ENCODE data around the gene MEIOB. TPM values are rescaled to one million over a fixed set of nuclear protein-coding genes. Genes with fewer than 3 reads are reported as not detected.
"Not testable (repeated sequence)": the region's sequence is repeated elsewhere in the genome, so short reads cannot be mapped to it uniquely, and the experiment has no call there.

The MEIOB gene
- total RNA-seq = 0.10 and 0.88 TPM in 2 replicates

GRCh38 chr16:1871974-1872635, at the start of gene MEIOB:
Gene MEIOB, minus strand, starts transcription at chr16:1872164. Its CDS starts 3,989 bp downstream, at chr16:1868175.
- DNase-seq (ENCODE audit: extremely low read depth, low read depth, low spot score) = no peak

DNA sequence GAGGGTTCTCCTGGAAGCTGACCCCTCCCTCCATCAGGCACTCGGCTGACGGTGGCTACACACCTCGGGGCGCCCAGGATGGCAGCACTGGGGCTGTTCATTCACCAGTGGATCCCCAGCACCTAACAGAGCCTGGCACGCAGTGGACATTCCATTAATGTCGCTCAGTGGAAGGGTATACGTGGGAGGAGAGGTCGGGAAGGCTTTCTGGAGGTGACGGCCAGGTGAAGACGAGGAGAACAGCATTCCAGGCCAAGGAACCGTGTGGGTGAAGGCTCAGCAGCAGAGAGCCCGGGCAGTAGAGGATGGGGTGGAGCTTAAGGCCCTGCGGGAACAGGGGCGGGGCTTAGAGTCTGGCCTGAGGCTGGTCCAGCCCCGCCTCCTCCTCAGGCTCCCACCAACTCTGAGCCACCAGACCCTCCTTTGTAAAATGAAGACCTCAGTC, 48.8 kb upstream of the MEIOB start:
- DNase-seq (ENCODE audit: extremely low read depth, low read depth, low spot score) = no peak

GRCh38 chr16:1920122-1920521, 48.2 kb upstream of the MEIOB start:
- not testable (repeated sequence) for DNase-seq (ENCODE audit: extremely low read depth, low read depth, low spot score)

GRCh38 chr16:1919327-1919998, 47.5 kb upstream of the MEIOB start:
- no peak for DNase-seq (ENCODE audit: extremely low read depth, low read depth, low spot score)

DNA sequence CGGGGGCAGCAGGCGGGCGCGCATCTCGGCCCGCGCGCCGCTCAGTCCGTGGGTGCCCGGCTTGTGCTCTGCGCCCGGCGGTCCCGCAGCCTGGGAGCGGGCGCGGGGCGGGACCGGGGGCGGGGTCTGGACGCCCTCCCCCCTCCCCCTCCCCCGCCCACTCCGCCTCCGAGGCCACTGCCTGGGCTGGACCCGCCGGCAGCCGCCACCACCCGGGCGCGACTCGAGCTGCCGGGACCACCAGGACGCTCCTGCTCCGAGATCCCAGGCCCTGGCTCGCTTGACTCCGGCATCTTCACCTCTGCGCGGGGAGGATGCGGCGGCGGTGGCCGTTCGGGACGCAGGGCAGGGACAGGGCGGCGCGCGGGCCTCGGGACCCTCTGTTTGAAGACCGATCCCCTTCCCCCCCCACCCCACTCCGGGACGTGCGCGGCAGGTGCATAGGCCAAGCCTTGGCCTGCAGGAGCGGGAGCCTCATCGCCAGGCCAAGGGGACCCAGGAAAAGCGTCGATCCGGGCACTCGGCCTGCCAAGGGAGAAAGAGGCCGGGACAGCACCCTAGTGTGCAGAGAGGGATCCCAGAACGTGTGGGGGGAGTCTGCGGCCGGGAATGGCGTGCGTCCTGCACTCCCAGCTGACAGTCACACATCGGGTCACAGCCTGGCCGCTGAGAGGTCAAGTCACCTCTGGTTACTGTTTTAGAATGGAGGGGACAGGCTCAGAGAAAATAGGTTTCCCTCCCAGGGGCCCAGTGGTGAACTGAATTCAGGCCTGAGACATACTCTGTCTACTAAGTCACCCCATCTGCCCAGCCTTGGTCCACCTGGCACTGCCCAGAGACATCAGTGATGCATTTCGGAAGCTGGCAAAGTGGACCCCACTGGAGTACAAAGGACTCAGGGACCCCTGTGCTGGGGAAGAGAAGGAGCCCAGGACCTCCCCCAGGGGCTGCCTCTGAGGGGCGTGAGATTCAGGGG, 46.7 kb upstream of the MEIOB start, which contains the start of gene HS3ST6:
Gene HS3ST6 (minus strand): TSS at position 65 of the 976 bp plus-strand sequence. CDS start 92 bp downstream, outside the sequence.
- DNase-seq (ENCODE audit: extremely low read depth, low read depth, low spot score) = no peak

- DNase-seq (ENCODE audit: extremely low read depth, low read depth, low spot score) = no peak
These were observed 45.8 kb upstream of the MEIOB start for GRCh38 chr16:1917665-1918350.

DNA sequence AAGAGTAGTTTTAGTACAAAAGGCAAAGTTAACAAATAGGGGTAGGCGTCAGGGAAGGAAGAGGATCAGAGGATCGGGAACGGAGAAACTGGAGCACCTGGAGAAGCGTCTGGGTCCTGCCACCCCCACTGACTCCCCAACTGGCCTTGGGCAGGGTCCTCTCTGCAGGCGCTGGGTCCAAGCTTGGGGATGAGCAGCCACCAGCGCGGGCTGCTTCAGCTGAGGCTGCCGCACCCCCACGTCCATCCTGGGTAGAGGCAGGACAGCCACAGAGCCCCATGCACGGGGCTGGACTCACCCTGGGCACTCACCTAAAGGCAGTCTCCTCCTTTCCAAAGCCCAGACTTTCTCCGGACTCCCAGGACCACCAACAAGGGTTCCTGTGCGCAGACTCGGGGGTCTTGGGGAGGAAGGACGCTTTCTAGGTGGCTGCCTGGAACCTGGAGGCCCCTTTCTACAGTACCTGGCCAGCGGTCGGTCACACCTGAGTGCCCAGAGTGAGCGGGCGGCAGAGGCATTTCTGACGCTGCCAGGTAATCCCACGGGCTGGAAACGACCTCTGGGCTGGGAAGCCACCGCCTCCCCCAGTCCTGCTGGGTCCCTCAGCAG, 45.2 kb upstream of the MEIOB start:
- no peak for DNase-seq (ENCODE audit: extremely low read depth, low read depth, low spot score)

DNA sequence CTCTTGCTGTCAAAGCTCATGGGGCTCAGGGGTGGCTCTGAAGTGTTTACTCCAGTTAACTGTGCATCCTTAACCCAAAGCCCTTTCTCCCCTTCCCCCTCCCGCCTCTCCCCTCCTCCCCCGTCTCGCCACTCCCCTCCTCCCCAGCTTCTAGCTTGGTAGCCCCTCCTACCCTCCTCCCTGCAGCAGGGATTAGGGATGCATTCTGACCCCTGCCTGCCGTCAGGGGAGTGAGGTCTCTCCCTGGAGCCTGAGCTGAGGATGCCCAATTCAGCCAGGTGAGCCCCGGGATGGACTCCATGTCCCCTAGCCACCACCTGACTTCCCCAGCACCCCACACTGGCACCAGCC, 44.7 kb upstream of the MEIOB start:
- DNase-seq (ENCODE audit: extremely low read depth, low read depth, low spot score) = no peak

DNA sequence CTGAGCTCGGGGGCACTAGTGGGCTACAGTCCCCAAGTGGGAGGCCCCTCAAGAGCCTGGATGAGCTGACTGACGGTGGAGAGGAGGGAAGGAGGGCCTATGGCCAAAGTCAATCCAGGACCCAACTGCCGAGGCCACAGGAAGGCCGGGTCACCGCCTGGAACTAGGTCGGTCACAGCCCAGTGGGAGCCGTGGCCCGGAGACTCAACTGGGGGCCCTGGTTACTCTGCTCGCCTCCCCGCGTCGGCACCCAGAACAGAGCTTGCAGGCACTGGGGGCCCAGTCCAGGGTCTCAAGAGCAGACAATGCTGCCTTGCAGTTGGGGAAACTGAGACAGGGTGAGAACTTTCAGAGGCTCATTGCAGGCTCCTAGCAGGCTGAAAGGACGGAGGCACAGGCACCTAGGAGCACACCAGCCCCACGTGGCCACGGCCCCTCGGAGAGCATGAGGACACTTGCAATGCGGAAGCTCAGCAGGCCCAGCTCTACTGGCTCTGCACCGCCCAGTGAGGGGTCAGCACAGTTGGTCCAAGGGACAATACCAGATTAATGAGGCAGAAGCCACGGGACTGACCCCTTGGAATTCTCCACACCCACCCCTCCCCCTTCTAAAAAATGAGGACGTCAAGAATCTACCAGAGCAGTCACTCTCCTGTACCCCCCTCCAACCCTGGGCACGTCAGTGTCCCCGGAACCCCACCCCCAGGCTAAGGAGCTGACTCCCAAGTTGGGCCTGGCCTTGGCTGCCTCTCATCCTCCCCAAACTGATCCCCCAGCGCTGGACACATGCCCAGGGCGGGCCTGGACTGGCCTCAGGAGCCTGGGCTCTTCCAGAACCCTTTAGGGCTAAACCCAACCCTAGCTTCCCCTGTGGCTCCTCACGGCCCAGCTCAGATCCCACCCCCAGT, 44.0 kb upstream of the MEIOB start:
- DNase-seq (ENCODE audit: extremely low read depth, low read depth, low spot score) = no peak

- no peak for DNase-seq (ENCODE audit: extremely low read depth, low read depth, low spot score)
These were observed 43.0 kb upstream of the MEIOB start for GRCh38 chr16:1914988-1915387.

GRCh38 chr16:1914084-1914608, 42.2 kb upstream of the MEIOB start:
- DNase-seq (ENCODE audit: extremely low read depth, low read depth, low spot score) = no peak

DNA sequence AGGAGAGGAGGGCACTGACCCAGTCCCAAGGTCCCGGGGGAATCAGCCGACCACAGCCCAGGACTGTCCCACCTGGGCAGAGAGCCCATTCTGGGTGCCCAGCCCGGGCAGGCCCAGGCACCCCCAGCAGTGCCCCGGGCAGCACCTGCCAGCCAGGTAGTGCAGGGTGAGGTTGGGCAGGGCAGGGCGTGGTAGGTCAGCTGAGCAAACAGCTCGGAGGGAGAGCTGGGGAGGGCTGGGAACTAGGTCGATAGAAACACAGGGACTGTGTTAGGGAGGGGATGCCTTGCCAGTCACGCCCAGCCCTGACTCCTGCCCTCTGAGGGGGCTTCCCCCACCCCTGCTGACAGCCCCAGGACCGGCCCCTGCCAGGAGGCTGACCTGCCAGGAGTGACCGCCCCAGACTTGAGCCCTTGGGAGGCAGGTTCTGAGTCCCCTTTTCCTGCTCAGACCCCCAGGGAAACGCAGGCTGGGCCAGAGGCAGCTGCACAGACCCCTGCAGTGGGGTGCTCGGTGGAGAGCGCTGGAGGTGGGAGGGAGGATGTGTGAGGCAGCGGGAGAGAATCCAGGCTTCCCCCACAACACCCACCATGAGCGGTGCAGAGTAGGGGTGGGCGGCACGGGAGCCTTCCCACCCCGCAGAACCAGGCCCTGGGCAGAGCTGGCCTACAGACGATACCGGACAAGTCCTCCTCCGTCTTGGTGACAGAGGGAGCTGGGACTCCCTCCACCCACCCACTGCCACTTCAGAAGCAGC, 41.5 kb upstream of the MEIOB start:
- no peak for DNase-seq (ENCODE audit: extremely low read depth, low read depth, low spot score)

- no peak for DNase-seq (ENCODE audit: extremely low read depth, low read depth, low spot score)
These were observed 40.2 kb upstream of the MEIOB start for GRCh38 chr16:1912215-1912543.

DNA sequence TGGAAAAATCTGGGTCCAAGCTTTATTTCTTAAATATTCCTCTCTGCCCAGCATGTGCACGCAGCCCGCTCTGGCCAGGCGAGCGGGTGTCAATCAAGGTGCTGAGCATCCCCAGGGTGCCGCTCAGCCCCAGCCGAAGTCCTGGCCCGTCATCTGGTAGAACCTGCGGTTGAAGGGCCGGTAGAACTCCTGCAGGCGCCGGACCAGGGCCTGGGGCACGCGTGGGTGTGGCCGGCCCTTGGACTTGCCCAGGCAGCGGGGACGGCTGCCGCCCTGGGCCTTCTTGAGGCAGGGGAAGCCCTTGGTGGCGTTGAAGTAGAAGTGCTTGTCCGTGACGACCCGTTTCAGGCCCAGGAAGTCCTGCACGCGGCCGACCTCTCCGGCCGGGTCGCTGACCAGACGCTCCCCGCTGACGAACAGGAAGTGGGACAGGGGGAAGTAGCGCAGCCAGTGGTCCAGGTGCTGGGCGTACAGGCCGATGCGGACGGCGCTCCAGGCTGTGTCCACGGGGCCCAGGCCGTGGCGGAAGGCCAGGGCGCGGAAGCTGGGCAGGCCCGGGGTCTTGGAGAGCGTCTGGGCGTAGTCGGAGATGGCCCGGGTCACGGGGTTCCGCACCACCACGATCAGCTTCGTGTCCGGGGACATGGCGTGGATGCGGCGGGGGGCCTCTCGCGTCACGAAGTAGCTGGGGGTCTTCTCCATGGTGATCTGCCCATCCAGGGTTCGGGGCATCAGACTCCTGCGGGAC, 39.7 kb upstream of the MEIOB start:
- no peak for DNase-seq (ENCODE audit: extremely low read depth, low read depth, low spot score)

DNA sequence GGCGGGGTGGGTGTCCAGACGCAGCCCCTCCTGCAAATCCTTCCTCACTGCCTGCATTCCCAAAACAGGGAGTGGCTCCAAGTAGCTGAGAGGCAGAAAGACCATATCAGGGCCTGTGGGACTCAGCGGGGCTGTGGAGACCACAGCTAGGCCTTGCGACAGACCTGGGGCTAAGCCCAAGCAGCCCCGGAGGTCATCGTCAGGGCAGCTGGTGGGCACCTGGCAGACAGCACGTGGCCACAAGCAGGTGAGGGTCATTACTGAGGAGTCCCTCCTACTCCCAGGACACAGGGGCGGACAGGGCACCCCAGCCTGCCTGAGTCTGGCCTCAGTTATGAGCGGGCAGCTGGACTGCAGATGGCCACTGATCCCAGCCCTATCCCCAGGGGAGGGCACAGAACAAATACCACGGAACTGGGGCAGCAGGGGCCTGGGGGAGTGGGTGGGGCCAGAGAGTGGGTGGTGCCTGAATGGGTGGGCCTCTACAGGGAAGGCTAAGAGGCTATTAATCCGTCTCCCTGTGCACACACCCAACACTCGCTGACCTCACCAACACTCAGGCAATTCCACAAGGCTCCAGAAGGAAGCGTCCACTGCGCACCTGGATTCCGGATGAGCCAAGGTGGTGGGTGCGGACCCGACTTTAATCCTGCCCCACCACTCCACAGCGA, 37.7 kb upstream of the MEIOB start:
- no peak for DNase-seq (ENCODE audit: extremely low read depth, low read depth, low spot score)

DNA sequence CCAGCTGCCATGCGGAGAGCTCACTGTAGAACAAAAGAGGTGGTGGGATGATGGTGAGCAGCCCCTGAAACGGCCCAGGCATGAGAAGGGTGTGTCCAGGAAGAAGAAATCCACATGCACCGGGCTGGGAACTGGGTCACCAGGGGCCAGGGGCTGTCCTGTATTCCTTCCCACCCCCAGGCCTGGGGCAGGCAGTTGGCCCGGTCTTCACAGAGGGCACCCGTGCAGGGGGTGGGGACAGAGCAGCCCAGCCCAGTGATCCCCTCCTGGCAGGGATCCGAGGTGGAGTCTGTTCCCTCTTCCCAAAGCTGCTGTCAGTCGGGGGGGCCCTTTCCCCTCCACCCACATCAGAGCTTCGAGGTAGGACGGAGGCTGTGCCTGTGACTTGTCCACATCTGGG, 37.0 kb upstream of the MEIOB start:
- no peak for DNase-seq (ENCODE audit: extremely low read depth, low read depth, low spot score)

GRCh38 chr16:1908184-1908583, 36.2 kb upstream of the MEIOB start:
- no peak for DNase-seq (ENCODE audit: extremely low read depth, low read depth, low spot score)
